ENCODE data around the gene TMEFF2.
A peak's percentile ranks its signal among the peaks of the same experiment; 100 is the strongest.

The TMEFF2 gene

DNA sequence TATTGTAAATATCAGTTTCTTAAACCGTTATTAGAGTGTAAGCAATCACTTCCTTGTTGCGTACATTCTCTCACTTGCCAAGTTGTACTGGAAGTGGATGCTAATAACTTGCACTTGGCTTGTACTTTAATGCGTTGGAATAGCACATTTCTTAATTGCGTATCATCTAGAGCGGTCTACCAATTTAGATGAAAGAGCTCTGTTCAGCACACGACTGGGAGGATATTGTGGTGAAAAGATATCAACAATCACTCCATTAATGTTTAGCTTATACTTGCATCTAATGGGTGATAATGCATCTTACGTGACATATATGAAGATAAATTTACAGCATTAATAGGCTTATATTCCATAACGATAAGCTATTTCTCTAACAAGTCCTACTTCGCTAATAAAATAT, 11.7 kb upstream of the TMEFF2 start:
- H3K4me3 ChIP-seq (ENCODE audit: insufficient read depth, low read depth, low read length), result no peak overlapping the region
- 89 to 95% methylated on average over 3 to 6 of the region's 9 CpGs for WGBS, 2 experiments
- no peaks in the 10 kb centered on the region for H3K9me3 ChIP-seq (ENCODE audit: control insufficient read depth, low read length)
- H3K27me3 ChIP-seq (ENCODE audit: control insufficient read depth, insufficient read depth, low read length, poor library complexity, severe bottlenecking), result no peaks in the 10 kb centered on the region
- H3K27ac ChIP-seq (ENCODE audit: insufficient read depth, low read depth, low read length, poor library complexity, severe bottlenecking), result no peak overlapping the region
- H3K36me3 ChIP-seq (ENCODE audit: control insufficient read depth, insufficient read depth, low read length), result no peaks in the 10 kb centered on the region
- H3K4me1 ChIP-seq (ENCODE audit: control insufficient read depth, insufficient read depth, low read length), result no peaks in the 10 kb centered on the region

DNA sequence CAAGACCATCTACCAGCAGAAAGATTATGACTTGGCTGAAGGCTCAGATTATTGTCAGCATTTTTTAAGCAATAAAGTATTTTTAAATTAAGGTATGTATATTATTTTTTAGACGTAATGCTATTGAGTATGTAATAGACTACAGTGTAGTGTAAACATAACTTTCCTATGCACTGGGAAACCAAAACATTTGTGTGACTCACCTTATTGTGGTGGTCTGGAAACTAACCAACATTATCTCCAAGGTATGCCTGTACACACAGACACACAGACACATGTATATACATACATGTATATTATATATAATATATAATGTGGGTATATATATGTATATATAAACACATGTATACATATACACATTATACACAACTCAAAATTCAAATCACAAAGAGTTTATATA, 9.1 kb upstream of the TMEFF2 start:
- Histone ChIP-seq H3K27me3 (ENCODE audit: control insufficient read depth, insufficient read depth, low read length, poor library complexity, severe bottlenecking) (no peaks in the 10 kb centered on the region), H3K36me3 (ENCODE audit: control insufficient read depth, insufficient read depth, low read length) (no peaks in the 10 kb centered on the region), H3K9me3 (ENCODE audit: control insufficient read depth, low read length) (no peaks in the 10 kb centered on the region), H3K4me1 (ENCODE audit: control insufficient read depth, insufficient read depth, low read length) (no peaks in the 10 kb centered on the region), H3K27ac (ENCODE audit: insufficient read depth, low read depth, low read length, poor library complexity, severe bottlenecking) (no peak overlapping the region), H3K4me3 (ENCODE audit: insufficient read depth, low read depth, low read length) (no peak overlapping the region)
- WGBS, 2 experiments, result no CpG with 5 or more reads among the region's 1 CpG

DNA sequence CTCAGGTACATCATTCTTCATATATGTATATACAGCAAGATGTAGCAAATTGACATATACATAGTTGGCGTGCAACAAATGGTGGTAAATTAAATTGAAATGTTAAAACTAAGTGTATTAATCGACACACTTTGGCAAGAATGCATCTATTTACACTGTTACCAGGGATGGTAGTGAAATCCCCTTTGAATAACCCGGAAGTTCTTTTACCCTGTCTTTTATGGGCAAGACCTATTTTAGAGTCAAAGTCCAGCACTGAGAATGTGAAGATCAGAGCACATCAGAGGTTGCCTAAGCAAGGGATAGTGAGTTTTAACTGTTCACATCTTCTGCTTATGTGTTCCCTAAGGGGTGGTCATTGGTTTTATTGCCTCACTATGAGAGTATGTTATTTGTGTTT, 7.6 kb upstream of the TMEFF2 start:
- no peaks in the 10 kb centered on the region for H3K36me3 ChIP-seq (ENCODE audit: control insufficient read depth, insufficient read depth, low read length)
- 95% methylated on average over 3 of the region's 3 CpGs for WGBS, 2 experiments
- no peak overlapping the region for H3K4me3 ChIP-seq (ENCODE audit: insufficient read depth, low read depth, low read length)

DNA sequence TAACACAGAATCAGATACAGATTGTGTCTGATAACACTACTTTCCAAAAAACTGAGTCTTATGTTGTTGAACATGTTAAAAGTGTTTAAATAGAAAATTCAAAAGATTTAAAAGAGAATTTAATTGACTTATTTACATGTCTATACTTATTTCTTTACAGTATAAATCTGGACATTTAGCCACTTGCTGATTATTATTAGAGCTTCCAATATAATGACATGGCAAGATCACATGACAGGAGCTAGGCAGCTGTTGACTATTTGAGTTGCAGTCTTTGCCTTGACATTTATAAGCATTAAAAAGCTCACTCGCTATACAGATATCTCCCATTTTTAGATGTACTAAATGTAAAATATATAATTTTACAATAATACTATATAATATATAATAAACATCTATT, 6.4 kb upstream of the TMEFF2 start:
- H3K4me3 ChIP-seq (ENCODE audit: insufficient read depth, low read depth, low read length), result no peak overlapping the region
- peaks cover 27% of the 10 kb centered on the region for H3K27me3 ChIP-seq (ENCODE audit: control insufficient read depth, insufficient read depth, low read length, poor library complexity, severe bottlenecking)
- H3K4me1 ChIP-seq (ENCODE audit: control insufficient read depth, insufficient read depth, low read length), result peaks cover 4% of the 10 kb centered on the region
- WGBS, 2 experiments, result no CpG with 5 or more reads among the region's 1 CpG
- no peaks in the 10 kb centered on the region for H3K36me3 ChIP-seq (ENCODE audit: control insufficient read depth, insufficient read depth, low read length)
- H3K9me3 ChIP-seq (ENCODE audit: control insufficient read depth, low read length), result no peaks in the 10 kb centered on the region
- H3K27ac ChIP-seq (ENCODE audit: insufficient read depth, low read depth, low read length, poor library complexity, severe bottlenecking), result no peak overlapping the region

More for the DNA sequence above, 7.6 kb upstream of the TMEFF2 start:
- Histone ChIP-seq H3K4me1 (ENCODE audit: control insufficient read depth, insufficient read depth, low read length) (no peaks in the 10 kb centered on the region), H3K9me3 (ENCODE audit: control insufficient read depth, low read length) (no peaks in the 10 kb centered on the region), H3K27ac (ENCODE audit: insufficient read depth, low read depth, low read length, poor library complexity, severe bottlenecking) (no peak overlapping the region), H3K27me3 (ENCODE audit: control insufficient read depth, insufficient read depth, low read length, poor library complexity, severe bottlenecking) (peaks cover 14% of the 10 kb centered on the region)

GRCh38 chr2:192197357-192197756, 2.6 kb upstream of the TMEFF2 start:
- 75 to 85% methylated on average over 1 of the region's 1 CpG for WGBS, 2 experiments
- peaks cover 4% of the 10 kb centered on the region for H3K4me1 ChIP-seq (ENCODE audit: control insufficient read depth, insufficient read depth, low read length)
- H3K9me3 ChIP-seq (ENCODE audit: control insufficient read depth, low read length), result no peaks in the 10 kb centered on the region
- no peaks in the 10 kb centered on the region for H3K36me3 ChIP-seq (ENCODE audit: control insufficient read depth, insufficient read depth, low read length)
- H3K27me3 ChIP-seq (ENCODE audit: control insufficient read depth, insufficient read depth, low read length, poor library complexity, severe bottlenecking), result peaks cover 53% of the 10 kb centered on the region
- H3K27ac ChIP-seq (ENCODE audit: insufficient read depth, low read depth, low read length, poor library complexity, severe bottlenecking), result no peak overlapping the region
- H3K4me3 ChIP-seq (ENCODE audit: insufficient read depth, low read depth, low read length), result no peak overlapping the region

GRCh38 chr2:192196421-192197194, 1.9 kb upstream of the TMEFF2 start:
- H3K27ac ChIP-seq (ENCODE audit: insufficient read depth, low read depth, low read length, poor library complexity, severe bottlenecking), result no peak overlapping the region
- peak overlapping the region; percentile 61 for H3K4me3 ChIP-seq (ENCODE audit: insufficient read depth, low read depth, low read length)
- H3K4me1 ChIP-seq (ENCODE audit: control insufficient read depth, insufficient read depth, low read length), result peaks cover 4% of the 10 kb centered on the region
- H3K27me3 ChIP-seq (ENCODE audit: control insufficient read depth, insufficient read depth, low read length, poor library complexity, severe bottlenecking), result peaks cover 60% of the 10 kb centered on the region
- no peaks in the 10 kb centered on the region for H3K9me3 ChIP-seq (ENCODE audit: control insufficient read depth, low read length)
- WGBS, 2 experiments, result 6 to 10% methylated on average over 14 of the region's 14 CpGs
- H3K36me3 ChIP-seq (ENCODE audit: control insufficient read depth, insufficient read depth, low read length), result no peaks in the 10 kb centered on the region

DNA sequence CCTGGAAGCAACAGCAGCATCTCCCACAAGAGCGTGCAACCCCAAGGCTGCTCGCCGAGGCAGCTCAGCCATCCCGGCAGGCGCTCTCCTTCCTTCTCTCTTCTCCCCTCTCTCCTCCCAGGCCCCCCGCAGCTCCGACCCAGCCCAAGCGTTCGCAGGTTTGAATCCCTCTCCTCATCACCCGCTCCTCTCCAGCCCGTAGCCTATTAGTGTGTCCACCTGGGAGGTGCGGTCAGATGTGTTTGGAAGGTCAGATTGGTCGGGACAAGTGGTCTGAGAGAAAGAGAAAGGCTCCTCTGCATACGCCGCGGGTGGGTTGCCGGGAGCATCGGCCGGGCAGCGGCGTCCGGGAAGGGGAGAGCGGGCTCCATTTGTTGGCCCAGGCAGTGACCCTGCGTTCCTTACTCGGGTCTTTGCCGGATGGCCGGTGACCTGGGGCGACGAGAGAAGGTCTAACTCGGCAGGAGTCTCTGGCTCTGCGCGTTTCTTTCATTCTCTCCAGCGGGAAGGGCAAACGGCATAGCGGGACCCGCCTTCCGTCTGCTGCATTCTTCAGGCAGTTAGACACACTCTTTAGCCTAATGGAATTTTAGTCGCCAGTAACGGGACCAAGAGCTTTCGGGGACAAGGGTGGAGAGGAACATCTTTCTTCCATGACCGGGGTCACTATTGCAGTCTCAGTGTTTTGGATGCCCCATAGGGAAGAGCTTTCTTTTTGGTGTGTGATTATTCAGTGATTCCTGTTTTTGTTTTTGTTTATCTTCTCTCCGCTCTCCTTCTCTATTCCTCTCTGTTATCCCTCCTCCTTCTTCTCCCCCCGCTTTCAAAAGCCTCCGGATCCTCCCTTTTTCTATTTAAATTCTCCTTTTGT, 1.1 kb upstream of the TMEFF2 start:
- peaks cover 69% of the 10 kb centered on the region for H3K27me3 ChIP-seq (ENCODE audit: control insufficient read depth, insufficient read depth, low read length, poor library complexity, severe bottlenecking)

DNA sequence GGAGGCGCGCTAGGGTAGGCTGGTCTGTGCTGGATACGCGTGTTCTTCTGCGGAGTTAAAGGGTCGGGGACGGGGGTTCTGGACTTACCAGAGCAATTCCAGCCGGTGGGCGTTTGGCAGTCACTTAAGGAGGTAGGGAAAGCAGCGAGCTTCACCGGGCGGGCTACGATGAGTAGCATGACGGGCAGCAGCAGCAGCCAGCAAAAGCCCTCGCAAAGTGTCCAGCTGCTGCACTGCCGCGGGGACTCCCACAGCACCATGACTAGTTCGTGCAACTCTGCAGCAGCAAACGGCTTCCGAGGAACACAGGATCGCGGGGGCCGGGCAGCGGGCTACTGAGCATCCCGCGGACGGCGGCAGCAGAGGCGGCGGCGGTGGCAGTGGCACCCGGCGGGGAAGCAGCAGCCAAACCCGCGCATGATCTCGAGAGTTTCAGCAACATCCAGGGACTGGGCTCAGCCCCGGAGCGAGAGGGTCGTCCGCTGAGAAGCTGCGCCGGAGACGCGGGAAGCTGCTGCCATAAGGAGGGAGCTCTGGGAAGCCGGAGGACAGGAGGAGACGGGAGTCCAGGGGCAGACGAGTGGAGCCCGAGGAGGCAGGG, 368 bp downstream of the TMEFF2 start:
- H3K27me3 ChIP-seq (ENCODE audit: control insufficient read depth, insufficient read depth, low read length, poor library complexity, severe bottlenecking), result peaks cover 70% of the 10 kb centered on the region
- H3K27ac ChIP-seq (ENCODE audit: insufficient read depth, low read depth, low read length, poor library complexity, severe bottlenecking), result no peak overlapping the region

More for the DNA sequence above, 1.1 kb upstream of the TMEFF2 start:
- H3K4me1 ChIP-seq (ENCODE audit: control insufficient read depth, insufficient read depth, low read length), result peaks cover 4% of the 10 kb centered on the region
- H3K27ac ChIP-seq (ENCODE audit: insufficient read depth, low read depth, low read length, poor library complexity, severe bottlenecking), result peak overlapping the region; percentile 64
- no peaks in the 10 kb centered on the region for H3K9me3 ChIP-seq (ENCODE audit: control insufficient read depth, low read length)
- WGBS, 2 experiments, result 0 to 1% methylated on average over 43 to 44 of the region's 44 CpGs
- no peaks in the 10 kb centered on the region for H3K36me3 ChIP-seq (ENCODE audit: control insufficient read depth, insufficient read depth, low read length)
- peak overlapping the region; percentile 61 for H3K4me3 ChIP-seq (ENCODE audit: insufficient read depth, low read depth, low read length)

DNA sequence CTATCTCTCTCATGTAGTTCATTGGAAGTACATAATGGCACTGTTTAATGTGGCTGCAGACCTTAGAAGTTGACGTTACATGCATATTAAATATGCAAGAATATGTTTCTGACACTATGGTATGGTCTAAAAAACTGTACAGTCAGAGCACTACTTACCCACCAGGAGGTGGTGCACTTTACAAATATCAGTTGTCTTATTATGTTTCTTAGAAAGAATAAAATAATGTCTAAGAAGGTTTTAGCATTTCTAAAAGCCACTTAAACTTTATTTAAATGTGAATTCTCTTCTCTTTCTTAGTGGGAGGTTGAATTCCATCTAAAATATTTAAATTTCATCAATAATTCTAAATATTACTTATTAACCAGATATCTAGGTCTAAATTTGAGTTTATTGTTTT, 4.3 kb downstream of the TMEFF2 start:
- H3K36me3 ChIP-seq (ENCODE audit: control insufficient read depth, insufficient read depth, low read length), result no peaks in the 10 kb centered on the region
- 88% methylated on average over 1 of the region's 1 CpG; no CpG with 5 or more reads in 1 of the 2 experiments for WGBS, 2 experiments
- H3K9me3 ChIP-seq (ENCODE audit: control insufficient read depth, low read length), result no peaks in the 10 kb centered on the region
- peaks cover 41% of the 10 kb centered on the region for H3K27me3 ChIP-seq (ENCODE audit: control insufficient read depth, insufficient read depth, low read length, poor library complexity, severe bottlenecking)
- no peak overlapping the region for H3K27ac ChIP-seq (ENCODE audit: insufficient read depth, low read depth, low read length, poor library complexity, severe bottlenecking)
- no peak overlapping the region for H3K4me3 ChIP-seq (ENCODE audit: insufficient read depth, low read depth, low read length)
- H3K4me1 ChIP-seq (ENCODE audit: control insufficient read depth, insufficient read depth, low read length), result no peaks in the 10 kb centered on the region

More for the DNA sequence above, 368 bp downstream of the TMEFF2 start:
- no peaks in the 10 kb centered on the region for H3K36me3 ChIP-seq (ENCODE audit: control insufficient read depth, insufficient read depth, low read length)
- peaks cover 4% of the 10 kb centered on the region for H3K4me1 ChIP-seq (ENCODE audit: control insufficient read depth, insufficient read depth, low read length)
- 1% methylated on average over 48 of the region's 48 CpGs for WGBS, 2 experiments
- no peaks in the 10 kb centered on the region for H3K9me3 ChIP-seq (ENCODE audit: control insufficient read depth, low read length)
- H3K4me3 ChIP-seq (ENCODE audit: insufficient read depth, low read depth, low read length), result peak overlapping the region; percentile 61

- no peaks in the 10 kb centered on the region for H3K4me1 ChIP-seq (ENCODE audit: control insufficient read depth, insufficient read depth, low read length)
- H3K36me3 ChIP-seq (ENCODE audit: control insufficient read depth, insufficient read depth, low read length), result no peaks in the 10 kb centered on the region
- H3K4me3 ChIP-seq (ENCODE audit: insufficient read depth, low read depth, low read length), result no peak overlapping the region
- WGBS, 2 experiments, result 90 to 93% methylated on average over 5 of the region's 5 CpGs
- peaks cover 11% of the 10 kb centered on the region for H3K27me3 ChIP-seq (ENCODE audit: control insufficient read depth, insufficient read depth, low read length, poor library complexity, severe bottlenecking)
- H3K9me3 ChIP-seq (ENCODE audit: control insufficient read depth, low read length), result no peaks in the 10 kb centered on the region
- no peak overlapping the region for H3K27ac ChIP-seq (ENCODE audit: insufficient read depth, low read depth, low read length, poor library complexity, severe bottlenecking)
Measured at GRCh38 chr2:192186806-192187205, 7.9 kb downstream of the TMEFF2 start.

Measured in ectodermal cell (in vitro differentiated cells).